PC-3 (cell line): Measurements from ENCODE around the gene DPP7. TPM values are rescaled to one million over a fixed set of nuclear protein-coding genes. Genes with fewer than 3 reads are reported as not detected.

Source experiments
- ATAC-seq: fragments of 200-7000 bp; cut with Tn5 transposase; 2 replicates; pipeline ENCODE4 v1.9.1; 2020; ENCODE audit warnings: mild to moderate bottlenecking, moderate library complexity
- BruUV-seq: library from RNA; stranded (reverse); fragments of 400-500 nt; replicated peaks from 2 replicates; lab custom pipeline; 2021; lab: Mats Ljungman, UMichigan
- CTCF ChIA-PET: fragments of 300-600 bp; sonication (Branson Sonifier 250); formaldehyde crosslinking; loops from one replicate; lab custom pipeline; 2022; ENCODE audit warnings: antibody characterized with exemption; lab: Charles Lee
- POLR2A ChIA-PET: fragments of 300-600 bp; sonication (Branson Sonifier 250); formaldehyde crosslinking; loops from one replicate; lab custom pipeline; 2022; ENCODE audit warnings: antibody characterized with exemption; ENCODE audit not compliant: unreplicated experiment; lab: Charles Lee
- DNase-seq: peaks from one replicate; pipeline ENCODE4 v3.0.0-alpha.2; 2015
- H2AFZ ChIP-seq: fragments of 300-600 bp; sonication (generic); 2 replicates; pipeline ENCODE4 v1.6.0; 2016; ENCODE audit warnings: antibody characterized with exemption, low read length
- H3F3A ChIP-seq: fragments of 300-600 bp; sonication (generic); one replicate; pipeline ENCODE4 v1.6.0; 2017; ENCODE audit warnings: antibody characterized with exemption, low read length, control low read depth, mild to moderate bottlenecking; ENCODE audit not compliant: unreplicated experiment
- H3K27ac ChIP-seq: fragments of 300-600 bp; sonication (generic); 2 replicates; pipeline ENCODE4 v1.5.1; 2016; ENCODE audit warnings: mild to moderate bottlenecking, low read length
- H3K27me3 ChIP-seq: fragments of 300-600 bp; sonication (generic); 2 replicates; pipeline ENCODE4 v1.6.1; 2016; ENCODE audit warnings: low read length, mixed read lengths
- H3K36me3 ChIP-seq: fragments of 300-600 bp; sonication (generic); 2 replicates; pipeline ENCODE4 v1.6.1; 2016; ENCODE audit warnings: low read depth, mixed run types, low read length, mixed read lengths
- H3K4me1 ChIP-seq: fragments of 300-600 bp; sonication (generic); 2 replicates; pipeline ENCODE4 v1.5.1; 2016; ENCODE audit warnings: low read length; ENCODE audit not compliant: insufficient read depth
- H3K4me2 ChIP-seq: fragments of 300-600 bp; sonication (generic); 2 replicates; pipeline ENCODE4 v1.6.0; 2016; ENCODE audit warnings: low read length
- H3K4me3 ChIP-seq: fragments of 300-600 bp; sonication (generic); 2 replicates; pipeline ENCODE4 v1.5.1; 2016; ENCODE audit warnings: mild to moderate bottlenecking, low read length, mixed read lengths
- H3K79me2 ChIP-seq: fragments of 300-600 bp; sonication (generic); 2 replicates; pipeline ENCODE4 v1.6.1; 2017; ENCODE audit warnings: low read length, mixed read lengths
- H3K9ac ChIP-seq: fragments of 300-600 bp; sonication (generic); 2 replicates; pipeline ENCODE4 v1.6.0; 2016; ENCODE audit warnings: mild to moderate bottlenecking, low read length
- H3K9me2 ChIP-seq: fragments of 300-600 bp; sonication (generic); replicated peaks from 2 replicates; pipeline ENCODE4 v1.6.1; 2016; ENCODE audit warnings: mixed run types, low read length, mixed read lengths
- H3K9me3 ChIP-seq: fragments of 300-600 bp; sonication (generic); 2 replicates; pipeline ENCODE4 v1.6.1; 2016; ENCODE audit warnings: low read length, mixed read lengths
- H4K20me1 ChIP-seq: fragments of 300-600 bp; sonication (generic); 2 replicates; pipeline ENCODE4 v1.6.1; 2016; ENCODE audit warnings: low read length, mixed read lengths
- EZH2 ChIP-seq: fragments of 300-600 bp; sonication (generic); IDR thresholded peaks from one replicate; pipeline ENCODE4 v1.6.1; 2017; ENCODE audit warnings: antibody characterized with exemption, mild to moderate bottlenecking, low read length; ENCODE audit not compliant: unreplicated experiment
- EZH2phosphoT487 ChIP-seq: fragments of 300-600 bp; sonication (generic); IDR thresholded peaks from 2 replicates; pipeline ENCODE4 v1.6.1; 2018; ENCODE audit warnings: mild to moderate bottlenecking, antibody characterized with exemption, low read length, borderline replicate concordance
- intact Hi-C: fragments of 100-400 bp; cut with micrococcal nuclease; formaldehyde crosslinking; loops from 2 replicates; pipeline ENCODE4 v1.9.0; 2023
- total RNA-seq: library from RNA; depleted of rRNA; stranded (reverse); fragments of >200 nt; gene quantifications from 2 replicates; pipeline ENCODE4 v1.2.3, GENCODE V29; 2014
- TF ChIP-seq, protein P1 (sequence below): fragments of 300-600 bp; sonication (generic); conservative IDR thresholded peaks from 2 replicates; pipeline ENCODE4 v1.5.1; 2017; ENCODE audit warnings: antibody characterized with exemption, low read depth, mild to moderate bottlenecking, low read length

Gene DPP7
- total RNA-seq, 1 experiment from 2014 or later: 103 TPM

DNA sequence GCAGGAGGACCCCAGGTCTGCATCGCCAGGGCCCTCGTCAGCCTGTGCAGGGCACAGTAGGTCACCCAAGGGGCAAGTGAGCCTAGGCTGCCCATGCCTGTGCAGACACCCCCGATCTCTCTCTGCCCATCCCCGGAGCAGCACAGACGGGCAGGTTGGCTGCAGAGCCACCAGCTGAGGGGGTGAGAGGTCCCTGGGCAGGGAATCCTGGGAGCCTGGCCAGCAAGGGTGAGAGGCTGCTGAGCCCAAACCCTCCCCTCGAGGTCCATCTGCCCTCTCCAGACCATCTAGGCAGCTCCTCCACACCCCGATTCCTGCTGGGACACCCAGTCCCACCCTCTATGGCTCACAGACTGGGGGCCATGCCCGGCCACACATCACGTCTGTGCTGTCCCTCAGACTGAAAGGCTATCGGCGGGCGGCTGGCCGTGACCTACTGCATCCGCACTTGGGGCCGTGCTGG, 2.8 kb upstream of the DPP7 start:
- no peak overlapping the region for H3K4me2 ChIP-seq
- no peak overlapping the region for H3K9ac ChIP-seq
- H4K20me1 ChIP-seq: no peaks in the 10 kb centered on the region
- ATAC-seq: no peak
- POLR2A ChIA-PET: no interaction called here
- H3K4me3 ChIP-seq: no peak overlapping the region
- no peak for DNase-seq
- no TSS peak for BruUV-seq
- H3K4me1 ChIP-seq: 0 out of 2 replicates have a peak, but pooled peaks cover 5% of the 10 kb centered on the region
- H3K79me2 ChIP-seq: no peaks in the 10 kb centered on the region
- intact Hi-C loops: loop anchor here (5.0 kb wide), 1 partner anchor 110 kb away; the partner anchor contains the start of genes CYSRT1 and RNF224
- no peaks in the 10 kb centered on the region for H3K9me2 ChIP-seq
- TF ChIP-seq EZH2phosphoT487 (no peak), EZH2 (no peak)
- TF ChIP-seq, protein P1, sequence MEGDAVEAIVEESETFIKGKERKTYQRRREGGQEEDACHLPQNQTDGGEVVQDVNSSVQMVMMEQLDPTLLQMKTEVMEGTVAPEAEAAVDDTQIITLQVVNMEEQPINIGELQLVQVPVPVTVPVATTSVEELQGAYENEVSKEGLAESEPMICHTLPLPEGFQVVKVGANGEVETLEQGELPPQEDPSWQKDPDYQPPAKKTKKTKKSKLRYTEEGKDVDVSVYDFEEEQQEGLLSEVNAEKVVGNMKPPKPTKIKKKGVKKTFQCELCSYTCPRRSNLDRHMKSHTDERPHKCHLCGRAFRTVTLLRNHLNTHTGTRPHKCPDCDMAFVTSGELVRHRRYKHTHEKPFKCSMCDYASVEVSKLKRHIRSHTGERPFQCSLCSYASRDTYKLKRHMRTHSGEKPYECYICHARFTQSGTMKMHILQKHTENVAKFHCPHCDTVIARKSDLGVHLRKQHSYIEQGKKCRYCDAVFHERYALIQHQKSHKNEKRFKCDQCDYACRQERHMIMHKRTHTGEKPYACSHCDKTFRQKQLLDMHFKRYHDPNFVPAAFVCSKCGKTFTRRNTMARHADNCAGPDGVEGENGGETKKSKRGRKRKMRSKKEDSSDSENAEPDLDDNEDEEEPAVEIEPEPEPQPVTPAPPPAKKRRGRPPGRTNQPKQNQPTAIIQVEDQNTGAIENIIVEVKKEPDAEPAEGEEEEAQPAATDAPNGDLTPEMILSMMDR: no peak
- no peaks in the 10 kb centered on the region for H3F3A ChIP-seq
- H2AFZ ChIP-seq: no peak overlapping the region
- no peaks in the 10 kb centered on the region for H3K36me3 ChIP-seq
- H3K9me3 ChIP-seq: no peaks in the 10 kb centered on the region
- CTCF ChIA-PET: no interaction called here
- no peaks in the 10 kb centered on the region for H3K27me3 ChIP-seq
- H3K27ac ChIP-seq: no peak overlapping the region

DNA sequence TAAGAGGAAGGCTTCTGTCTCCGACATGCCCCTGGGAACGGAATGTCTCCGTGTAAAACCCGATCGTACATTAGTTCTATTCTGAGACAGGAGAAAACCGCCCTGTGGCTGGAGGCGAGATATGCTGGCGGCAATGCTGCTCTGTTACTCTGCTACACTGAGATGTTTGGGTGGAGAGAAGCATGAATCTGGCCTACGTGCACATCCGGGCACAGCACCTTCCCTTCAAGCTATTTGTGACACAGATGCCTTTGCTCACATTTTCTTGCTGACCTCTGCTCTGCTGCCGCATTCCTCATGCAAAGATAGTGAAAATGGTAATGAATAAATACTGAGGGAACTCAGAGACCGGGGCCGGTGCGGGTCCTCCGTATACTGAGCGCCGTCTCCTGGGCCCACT, 2.2 kb upstream of the DPP7 start:
- CTCF ChIA-PET: no interaction called here
- BruUV-seq: no TSS peak
- no peak overlapping the region for H2AFZ ChIP-seq
- no peaks in the 10 kb centered on the region for H3K9me2 ChIP-seq
- no peaks in the 10 kb centered on the region for H3K36me3 ChIP-seq
- no peak for DNase-seq
- H3K4me3 ChIP-seq: no peak overlapping the region
- POLR2A ChIA-PET: interaction anchor here (0.6 kb wide), 1 partner anchor 107 kb away, joined by 5 read pairs; no protein-coding TSS in a partner anchor
- no peak overlapping the region for H3K4me2 ChIP-seq
- TF ChIP-seq EZH2phosphoT487: no peak
- no peak for TF ChIP-seq EZH2
- TF ChIP-seq, protein P1: no peak
- no peaks in the 10 kb centered on the region for H3F3A ChIP-seq
- no peaks in the 10 kb centered on the region for H4K20me1 ChIP-seq
- H3K9me3 ChIP-seq: no peaks in the 10 kb centered on the region
- no peak overlapping the region for H3K9ac ChIP-seq
- no peaks in the 10 kb centered on the region for H3K79me2 ChIP-seq
- ATAC-seq: no peak
- no peaks in the 10 kb centered on the region for H3K27me3 ChIP-seq
- 0 out of 2 replicates have a peak, but pooled peaks cover 5% of the 10 kb centered on the region for H3K4me1 ChIP-seq
- H3K27ac ChIP-seq: no peak overlapping the region
- intact Hi-C loops: loop anchor here (5.0 kb wide), 1 partner anchor 111 kb away; the partner anchor contains the start of genes CYSRT1 and RNF224

DNA sequence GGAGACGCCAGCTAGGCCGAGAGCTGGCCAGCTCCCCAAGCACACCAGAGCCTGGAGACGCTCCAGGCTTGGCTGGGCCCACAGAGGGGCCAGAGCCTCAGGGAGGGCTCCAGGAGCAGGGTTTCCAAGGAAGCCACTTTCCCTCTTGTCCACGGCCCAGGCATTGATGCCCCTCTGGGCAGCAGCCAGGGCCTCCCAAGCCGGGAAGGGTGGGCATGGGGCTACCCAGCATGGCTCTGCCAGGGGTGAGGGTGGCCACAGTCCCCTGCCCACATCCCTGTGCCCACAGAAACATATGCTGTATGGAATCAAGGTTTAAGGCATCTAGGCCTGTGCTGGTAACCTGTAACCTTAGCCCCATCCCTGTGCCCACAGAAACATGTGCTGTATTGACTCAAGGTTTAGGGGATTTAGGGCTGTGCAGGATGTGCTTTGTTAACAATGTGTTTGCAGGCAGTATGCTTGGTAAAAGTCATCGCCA, 1.5 kb upstream of the DPP7 start:
- intact Hi-C loops: loop anchor here (5.0 kb wide), 1 partner anchor 111 kb away; the partner anchor contains the start of genes CYSRT1 and RNF224
- Histone ChIP-seq H2AFZ (no peak overlapping the region), H3K79me2 (no peaks in the 10 kb centered on the region), H3K36me3 (no peaks in the 10 kb centered on the region), H3K27ac (no peak overlapping the region), H3K4me1 (0 out of 2 replicates have a peak, but pooled peaks cover 5% of the 10 kb centered on the region), H4K20me1 (no peaks in the 10 kb centered on the region), H3K9ac (no peak overlapping the region), H3K27me3 (no peaks in the 10 kb centered on the region), H3K4me2 (no peak overlapping the region), H3K4me3 (no peak overlapping the region), H3F3A (no peaks in the 10 kb centered on the region), H3K9me2 (no peaks in the 10 kb centered on the region), H3K9me3 (no peaks in the 10 kb centered on the region)
- POLR2A ChIA-PET: interaction anchor here (0.6 kb wide), 1 partner anchor 108 kb away, joined by 5 read pairs; no protein-coding TSS in a partner anchor
- CTCF ChIA-PET: no interaction called here
- DNase-seq: no peak
- no peak for ATAC-seq
- BruUV-seq: no TSS peak
- TF ChIP-seq EZH2 (no peak), EZH2phosphoT487 (no peak)
- TF ChIP-seq, protein P1: no peak
